ENCODE data around the gene SORT1. TPM values are rescaled to one million over a fixed set of nuclear protein-coding genes. Genes with fewer than 3 reads are reported as not detected.
"Not testable (repeated sequence)": the region's sequence is repeated elsewhere in the genome, so short reads cannot be mapped to it uniquely, and the experiment has no call there.

Gene SORT1
- total and polyA plus RNA-seq, 2 of the 13 experiments (the other 11 are each of a cell fraction or from before 2014, with no cell fraction given): 32.4 to 93.0 TPM

- peaks cover 86% of the 10 kb centered on the region for H3K79me2 ChIP-seq (ENCODE audit: insufficient read depth, low read length)
Observed at GRCh38 chr1:109377698-109378097, 20.0 kb downstream of the SORT1 start.

GRCh38 chr1:109373696-109374095, 24.0 kb downstream of the SORT1 start:
- intact Hi-C loops (cut with micrococcal nuclease; ENCODE audit: unreplicated experiment); H2AFZ ChIP-seq (ENCODE audit: low read length); H3K36me3 ChIP-seq (replicated peaks in 1 of 2; ENCODE audit: control insufficient read depth in 1 of 2, insufficient read depth in 2 of 2, low read length in 2 of 2); H3K27me3 ChIP-seq (ENCODE audit: control insufficient read depth in 1 of 2, insufficient read depth in 2 of 2, low read length in 2 of 2); ATAC-seq; DNase-seq (ENCODE audit: low spot score); FAIRE-seq; BruUV-seq (replicated peaks); H3K9me3 ChIP-seq (ENCODE audit: low read length); CTCF ChIA-PET (ENCODE audit: low intra/inter-chr PET ratio, low total read pairs); H3K9ac ChIP-seq (ENCODE audit: insufficient read depth, low read depth, low read length); H4K20me1 ChIP-seq (ENCODE audit: insufficient read depth, low read length); in situ Hi-C loops (cut with HindIII; ENCODE audit: extremely low pct_ligation_motif_present, low pct_unique_long_range_greater_than_20kb); H3K4me3 ChIP-seq (replicated peaks in 1 of 3; ENCODE audit: insufficient read depth in 1 of 3, low read depth in 2 of 3, low read length in 3 of 3): not testable (repeated sequence)
- TF ChIP-seq ZNF770 (CRISPR knock-in tag; IDR thresholded peaks at IDR 0.05): peak; percentile 86
- peak; percentile 31; the same call in 1 of the 2 replicates for TF ChIP-seq ZMYM2 (CRISPR knock-in tag; IDR thresholded peaks at IDR 0.05)
- TF ChIP-seq ZNF121 (CRISPR knock-in tag; IDR thresholded peaks at IDR 0.05): peak; percentile 94
- H3K79me2 ChIP-seq (ENCODE audit: insufficient read depth, low read length): peaks cover 87% of the 10 kb centered on the region
- POLR2A ChIA-PET: interaction anchor here (1.1 to 1.5 kb wide), 4 partner anchors 17 to 160 kb away, joined by 3 to 6 read pairs (median 4); partner anchors contain the start of gene SARS1
- peak overlapping the region; percentile 71 for H3K4me2 ChIP-seq (ENCODE audit: low read depth, low read length)
- H3K27ac ChIP-seq (ENCODE audit: extremely low read length, insufficient read depth, low read length): peak overlapping the region; percentile 68
- 78% methylated on average over 2 of the region's 2 CpGs for WGBS (ENCODE audit: low lambda C conversion rate)
- peaks cover 63% of the 10 kb centered on the region for H3K4me1 ChIP-seq (ENCODE audit: insufficient read depth, low read length)

More at GRCh38 chr1:109377698-109378097, 20.0 kb downstream of the SORT1 start:
- ATAC-seq (no peak), FAIRE-seq (no peak), DNase-seq (ENCODE audit: low spot score) (no peak)
- 0 out of 5 replicates have a peak, but pooled peaks cover 0 to 4% of the 10 kb centered on the region in 2 experiments for H3K36me3 ChIP-seq (replicated peaks in 1 of 2; ENCODE audit: control insufficient read depth in 1 of 2, insufficient read depth in 2 of 2, low read length in 2 of 2)
- in situ Hi-C loops (cut with HindIII; ENCODE audit: extremely low pct_ligation_motif_present, low pct_unique_long_range_greater_than_20kb) (no loop called here), intact Hi-C loops (cut with micrococcal nuclease; ENCODE audit: unreplicated experiment) (no loop called here)
- no peak for TF ChIP-seq ZNF557 (CRISPR knock-in tag; IDR thresholded peaks at IDR 0.05)
- TF ChIP-seq NFYC (CRISPR knock-in tag; IDR thresholded peaks at IDR 0.05): no peak
- TF ChIP-seq MAFK (conservative IDR thresholded peaks at IDR 0.05 in 1 of 2, IDR thresholded peaks at IDR 0.05 in 1 of 2; ENCODE audit: low read length in 2 of 2): peak; percentile 36 to 67; a peak in 2 of 4 replicates
- TF ChIP-seq MAFF (IDR thresholded peaks at IDR 0.05; ENCODE audit: low read depth, low read length): peak; percentile 8; the same call in 1 of the 2 replicates
- 0 out of 2 replicates have a peak, but pooled peaks have one; percentile 25 for TF ChIP-seq ZNF121 (CRISPR knock-in tag; IDR thresholded peaks at IDR 0.05)
- no peak overlapping the region for H3K4me3 ChIP-seq (replicated peaks in 1 of 3; ENCODE audit: insufficient read depth in 1 of 3, low read depth in 2 of 3, low read length in 3 of 3)
- CTCF ChIA-PET (ENCODE audit: low intra/inter-chr PET ratio, low total read pairs): no interaction called here
- no peak overlapping the region for H3K4me2 ChIP-seq (ENCODE audit: low read depth, low read length)
- WGBS (ENCODE audit: low lambda C conversion rate): 96% methylated on average over 4 of the region's 4 CpGs
- no peaks in the 10 kb centered on the region for H3K9me3 ChIP-seq (ENCODE audit: low read length)
- no peak overlapping the region for H3K27ac ChIP-seq (ENCODE audit: extremely low read length, insufficient read depth, low read length)
- no peak overlapping the region for H2AFZ ChIP-seq (ENCODE audit: low read length)
- POLR2A ChIA-PET: interaction anchor here (1.9 kb wide), 1 partner anchor 11 kb away, joined by 4 read pairs; no protein-coding TSS in a partner anchor
- BruUV-seq (replicated peaks): no TSS peak
- peaks cover 76% of the 10 kb centered on the region for H3K4me1 ChIP-seq (ENCODE audit: insufficient read depth, low read length)
- 0 out of 2 replicates have a peak, but pooled peaks cover 5% of the 10 kb centered on the region for H4K20me1 ChIP-seq (ENCODE audit: insufficient read depth, low read length)
- no peak overlapping the region for H3K9ac ChIP-seq (ENCODE audit: insufficient read depth, low read depth, low read length)
- H3K27me3 ChIP-seq (ENCODE audit: control insufficient read depth in 1 of 2, insufficient read depth in 2 of 2, low read length in 2 of 2): no peaks in the 10 kb centered on the region
